HepG2 (cell line): ENCODE results near the gene C3orf22. TPM values are rescaled to one million over a fixed set of nuclear protein-coding genes. Genes with fewer than 3 reads are reported as not detected.

Experiments used
- ATAC-seq: fragments of 200-7000 bp; cut with Tn5 transposase; 3 replicates; pipeline ENCODE4 v1.9.1; 2020; ENCODE audit warnings: mild to moderate bottlenecking, moderate library complexity
- BruUV-seq: library from RNA; stranded (reverse); fragments of 400-500 nt; replicated peaks from 2 replicates; lab custom pipeline; 2021; lab: Mats Ljungman, UMichigan
- CTCF ChIA-PET: fragments of 300-600 bp; formaldehyde crosslinking; extraction: SDS; loops from one replicate; lab custom pipeline; 2021; ENCODE audit warnings: low total read pairs, inconsistent platforms, low intra/inter-chr PET ratio; lab: Yijun Ruan, JAX
- POLR2A ChIA-PET: fragments of 350-600 bp; sonication (Branson Sonifier 250); formaldehyde crosslinking; loops from one replicate; lab custom pipeline; 2020; ENCODE audit warnings: antibody characterized with exemption, inconsistent platforms; lab: Yijun Ruan, JAX
- DNase-seq: peaks from one replicate; pipeline ENCODE4 v3.0.0-alpha.2; 2015; ENCODE audit warnings: low spot score
- FAIRE-seq: peaks from 3 replicates; lab custom pipeline; 2011; peaks lifted over from hg19 to GRCh38; lab: Jason Lieb, UNC
- H2AFZ ChIP-seq: one replicate; pipeline ENCODE4 v1.6.1; 2011; ENCODE audit warnings: low read length, inconsistent platforms
- H3K27ac ChIP-seq: fragments of 300-600 bp; 3 replicates; pipeline ENCODE4 v1.8.0; 2011; ENCODE audit warnings: mixed run types, mild to moderate bottlenecking, mixed read lengths, low read length, inconsistent platforms; ENCODE audit not compliant: insufficient read depth; ENCODE audit errors: extremely low read length
- H3K27me3 ChIP-seq, 2 experiments: fragments of 200-600 bp in 1 of 2; 2 replicates in 1 of 2; 3 replicates in 1 of 2; pipeline versions ENCODE4 v1.6.0 to v1.8.0; 2011; ENCODE audit warnings: low read length in 2 of 2, mild to moderate bottlenecking in 2 of 2, moderate library complexity in 2 of 2, inconsistent platforms in 1 of 2; ENCODE audit not compliant: insufficient read depth in 2 of 2, control insufficient read depth in 1 of 2
- H3K36me3 ChIP-seq, 2 experiments: fragments of 200-600 bp in 1 of 2; replicated peaks in 1 of 2; 2 replicates in 1 of 2; 3 replicates in 1 of 2; pipeline versions ENCODE4 v1.5.1 to v1.8.0; 2011; ENCODE audit warnings: low read length in 2 of 2, inconsistent platforms in 1 of 2; ENCODE audit not compliant: insufficient read depth in 2 of 2, control insufficient read depth in 1 of 2
- H3K4me1 ChIP-seq: 2 replicates; pipeline ENCODE4 v1.5.1; 2012; ENCODE audit warnings: low read length, inconsistent platforms; ENCODE audit not compliant: insufficient read depth
- H3K4me2 ChIP-seq: 2 replicates; pipeline ENCODE4 v1.6.0; 2011; ENCODE audit warnings: low read depth, low read length, inconsistent platforms
- H3K4me3 ChIP-seq, 3 experiments: fragments of 200-600 bp in 1 of 3; sonication (generic), shearing (Covaris generic) in 1 of 3; replicated peaks in 1 of 3; 2 replicates each; pipeline ENCODE4 v1.5.1; 2011 to 2016; ENCODE audit warnings: low read length in 3 of 3, inconsistent platforms in 2 of 3, low read depth in 2 of 3, mild to moderate bottlenecking in 2 of 3, control low read depth in 1 of 3, mixed read lengths in 1 of 3; ENCODE audit not compliant: insufficient read depth in 1 of 3
- H3K79me2 ChIP-seq: one replicate; pipeline ENCODE4 v1.6.1; 2011; ENCODE audit warnings: low read length, inconsistent platforms; ENCODE audit not compliant: insufficient read depth
- H3K9ac ChIP-seq: 2 replicates; pipeline ENCODE4 v1.6.0; 2011; ENCODE audit warnings: mild to moderate bottlenecking, low read depth, low read length, inconsistent platforms; ENCODE audit not compliant: insufficient read depth
- H3K9me3 ChIP-seq: 2 replicates; pipeline ENCODE4 v1.5.1; 2012; ENCODE audit warnings: mild to moderate bottlenecking, low read length
- H4K20me1 ChIP-seq: 2 replicates; pipeline ENCODE4 v1.6.0; 2011; ENCODE audit warnings: inconsistent platforms, mild to moderate bottlenecking, low read length, moderate library complexity; ENCODE audit not compliant: insufficient read depth
- ATF6 ChIP-seq: sonication (generic); formaldehyde crosslinking; conservative IDR thresholded peaks from 2 replicates; pipeline ENCODE4 v1.4.0; 2020; ENCODE audit warnings: missing genetic modification reagents
- FOSL2 ChIP-seq: sonication (generic); formaldehyde crosslinking; IDR thresholded peaks from 2 replicates; pipeline ENCODE4 v1.4.0; 2020; ENCODE audit warnings: missing genetic modification reagents
- GPBP1L1 ChIP-seq: sonication (generic); formaldehyde crosslinking; IDR thresholded peaks from 2 replicates; pipeline ENCODE4 v1.5.0; 2020; ENCODE audit warnings: mild to moderate bottlenecking, missing genetic modification reagents
- PAXIP1 ChIP-seq: sonication (generic); formaldehyde crosslinking; conservative IDR thresholded peaks from 2 replicates; pipeline ENCODE4 v1.4.0; 2020; ENCODE audit warnings: mild to moderate bottlenecking, missing genetic modification reagents, moderate library complexity
- UBTF ChIP-seq: sonication (generic); formaldehyde crosslinking; IDR thresholded peaks from 2 replicates; pipeline ENCODE4 v1.4.0; 2020; ENCODE audit warnings: mild to moderate bottlenecking, missing genetic modification reagents
- ZNF263 ChIP-seq: sonication (generic); formaldehyde crosslinking; IDR thresholded peaks from 2 replicates; pipeline ENCODE4 v1.4.0; 2020; ENCODE audit warnings: missing genetic modification reagents
- ZNF317 ChIP-seq: sonication (generic); formaldehyde crosslinking; IDR thresholded peaks from 2 replicates; pipeline ENCODE4 v1.5.0; 2020; ENCODE audit warnings: mild to moderate bottlenecking, missing genetic modification reagents
- ZNF776 ChIP-seq: sonication (generic); formaldehyde crosslinking; IDR thresholded peaks from 2 replicates; pipeline ENCODE4 v1.4.0; 2020; ENCODE audit warnings: mild to moderate bottlenecking, missing genetic modification reagents
- WGBS: methylation state at CpG from one replicate; pipeline ENCODE4 v1.1.6; 2017; ENCODE audit warnings: low lambda C conversion rate; 5-methylcytosine and 5-hydroxymethylcytosine counted together
- in situ Hi-C: cut with HindIII; loops from 2 replicates; pipeline ENCODE4 v1.10.0; 2017; ENCODE audit warnings: low pct_unique_long_range_greater_than_20kb; ENCODE audit not compliant: extremely low pct_ligation_motif_present
- intact Hi-C: fragments of 100-400 bp; cut with micrococcal nuclease; formaldehyde crosslinking; loops from one replicate; pipeline ENCODE4 v1.10.0; 2022; ENCODE audit not compliant: unreplicated experiment
- polyA plus RNA-seq, 8 experiments: library from polyadenylated mRNA; depleted of rRNA in 3 of 8; stranded (reverse) in 7 of 8; unstranded in 1 of 8; fragments of >200 nt; fragmentation: Illumina TruSeq in 4 of 8; extraction: Trizol in 4 of 8; gene quantifications; 2 replicates each; pipeline versions ENCODE4 v1.2.1 to v1.2.3, GENCODE V29; 2011 to 2016; ENCODE audit warnings: low read depth in 4 of 8, missing spikeins in 1 of 8, mixed read lengths in 1 of 8; ENCODE audit not compliant: insufficient read depth in 1 of 8
- total RNA-seq, 5 experiments: library from RNA; depleted of rRNA; stranded (reverse); fragments of >200 nt; fragmentation: Illumina TruSeq; extraction: Trizol; gene quantifications; 2 replicates each; pipeline ENCODE4 v1.2.3, GENCODE V29; 2016; ENCODE audit warnings: low read depth in 1 of 5

The C3orf22 gene
- total and polyA plus RNA-seq, 2 of the 13 experiments (the other 11 are each of a cell fraction or from before 2014, with no cell fraction given): not detected

GRCh38 chr3:126528419-126528799 is 30.3 kb downstream of the C3orf22 start (continued):
- TF ChIP-seq PAXIP1: no peak
- TF ChIP-seq ZNF263 (CRISPR knock-in tag): no peak
- TF ChIP-seq GPBP1L1 (CRISPR knock-in tag): no peak
- TF ChIP-seq ZNF317: no peak

- Histone ChIP-seq H3K27me3 (no peaks in the 10 kb centered on the region; a peak in 1 of 5 replicates), H3K9me3 (no peaks in the 10 kb centered on the region), H3K79me2 (peaks cover 16% of the 10 kb centered on the region), H2AFZ (no peak overlapping the region), H3K4me3 (no peak overlapping the region), H3K27ac (peak overlapping the region; percentile 88), H3K36me3 (no peaks in the 10 kb centered on the region; a peak in 1 of 5 replicates), H3K9ac (no peak overlapping the region), H3K4me2 (peak overlapping the region; percentile 73), H4K20me1 (no peaks in the 10 kb centered on the region), H3K4me1 (peaks cover 77% of the 10 kb centered on the region)
- 71% methylated on average over 2 of the region's 6 CpGs for WGBS
- intact Hi-C loops: no loop called here
- no TSS peak for BruUV-seq
- ATAC-seq (no peak), DNase-seq (no peak), FAIRE-seq (no peak)
- CTCF ChIA-PET: no interaction called here
- in situ Hi-C loops: no loop called here
- POLR2A ChIA-PET: interaction anchor here (4.7 kb wide), 1 partner anchor 9 kb away, joined by 53 read pairs; the partner anchor contains the start of gene UROC1
- TF ChIP-seq UBTF (peak; percentile 20; the same call in 1 of the 2 replicates), ZNF776 (no peak), FOSL2 (CRISPR knock-in tag) (no peak), ATF6 (CRISPR knock-in tag) (no peak)
Measured at GRCh38 chr3:126527455-126528211, 31.1 kb downstream of the C3orf22 start.
